Lower leg skin (tissue), 3 donors: ENCODE data around the gene APBA2.

Experiments used
- POLR2A ChIP-seq, 2 donors: fragments of 450-650 bp; IDR thresholded peaks; one replicate each; pipeline ENCODE4 v1.6.1; 2016 to 2017; ENCODE audit warnings: antibody characterized with exemption in 2 of 2, mild to moderate bottlenecking in 1 of 2, moderate library complexity in 1 of 2
- TF ChIP-seq, protein P1 (sequence below), 3 donors: fragments of 450-650 bp; IDR thresholded peaks; one replicate each; pipeline ENCODE4 v1.5.1; 2016; ENCODE audit warnings: antibody characterized with exemption in 3 of 3, mild to moderate bottlenecking in 3 of 3, moderate library complexity in 2 of 3

DNA sequence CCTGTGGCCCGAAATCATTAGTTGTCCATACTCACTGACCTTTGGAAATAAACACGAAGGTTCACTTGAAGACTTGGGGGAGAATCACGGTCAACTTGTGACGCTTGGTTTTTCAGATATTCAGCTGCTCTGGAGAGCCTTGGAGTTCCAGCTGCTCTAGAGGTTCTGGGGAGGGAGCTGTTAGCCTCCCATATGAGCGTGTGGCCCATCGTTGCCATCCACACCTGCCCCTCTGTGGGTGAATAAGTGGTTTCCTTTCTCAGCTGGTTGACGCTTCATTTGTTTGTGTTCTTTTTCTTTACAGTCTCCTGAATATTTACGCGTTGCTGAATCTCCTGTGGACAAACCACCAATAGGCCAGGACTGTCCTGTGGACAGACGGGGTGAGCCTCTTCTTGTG is 35.6 kb downstream of the APBA2 start:
- TF ChIP-seq, protein P1, sequence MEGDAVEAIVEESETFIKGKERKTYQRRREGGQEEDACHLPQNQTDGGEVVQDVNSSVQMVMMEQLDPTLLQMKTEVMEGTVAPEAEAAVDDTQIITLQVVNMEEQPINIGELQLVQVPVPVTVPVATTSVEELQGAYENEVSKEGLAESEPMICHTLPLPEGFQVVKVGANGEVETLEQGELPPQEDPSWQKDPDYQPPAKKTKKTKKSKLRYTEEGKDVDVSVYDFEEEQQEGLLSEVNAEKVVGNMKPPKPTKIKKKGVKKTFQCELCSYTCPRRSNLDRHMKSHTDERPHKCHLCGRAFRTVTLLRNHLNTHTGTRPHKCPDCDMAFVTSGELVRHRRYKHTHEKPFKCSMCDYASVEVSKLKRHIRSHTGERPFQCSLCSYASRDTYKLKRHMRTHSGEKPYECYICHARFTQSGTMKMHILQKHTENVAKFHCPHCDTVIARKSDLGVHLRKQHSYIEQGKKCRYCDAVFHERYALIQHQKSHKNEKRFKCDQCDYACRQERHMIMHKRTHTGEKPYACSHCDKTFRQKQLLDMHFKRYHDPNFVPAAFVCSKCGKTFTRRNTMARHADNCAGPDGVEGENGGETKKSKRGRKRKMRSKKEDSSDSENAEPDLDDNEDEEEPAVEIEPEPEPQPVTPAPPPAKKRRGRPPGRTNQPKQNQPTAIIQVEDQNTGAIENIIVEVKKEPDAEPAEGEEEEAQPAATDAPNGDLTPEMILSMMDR (IDR thresholded peaks at IDR 0.05) = no peak
- no peak for TF ChIP-seq POLR2A (IDR thresholded peaks at IDR 0.05)
